Natural killer cell treated with Interleukin-12 subunit alpha and Interleukin-12 subunit beta and Interleukin-15 and Interleukin-18, amount 100 ng/mL, for 72 hours (primary cell): ENCODE measurements around the gene CD40LG. TPM values are rescaled to one million over a fixed set of nuclear protein-coding genes. Genes with fewer than 3 reads are reported as not detected.

Experiments
- ATAC-seq, 2 donors: fragments of 150-1000 bp; cut with Tn5 transposase in 1 of 2; sonication (Bioruptor Pico), chemical (Tn5 transposase) in 1 of 2; 2 replicates each; pipeline ENCODE4 v1.10.0; 2021
- DNase-seq: peaks from one replicate; pipeline ENCODE4 v3.0.0; 2022; ENCODE audit warnings: low spot score
- H3K27ac Mint-ChIP-seq, 2 donors: 1 replicate in 1 of 2; 2 replicates in 1 of 2; pipeline ENCODE4 v1.8.0; 2022; ENCODE audit warnings: mixed read lengths in 2 of 2, mild to moderate bottlenecking in 1 of 2, moderate library complexity in 1 of 2
- H3K27me3 Mint-ChIP-seq, 2 donors: 1 replicate in 1 of 2; 2 replicates in 1 of 2; pipeline ENCODE4 v1.8.0; 2022; ENCODE audit warnings: mixed read lengths in 2 of 2
- H3K36me3 Mint-ChIP-seq: one replicate; pipeline ENCODE4 v1.8.0; 2022; ENCODE audit warnings: mixed read lengths
- H3K4me1 Mint-ChIP-seq, 2 donors: 1 replicate in 1 of 2; 2 replicates in 1 of 2; pipeline ENCODE4 v1.8.0; 2022; ENCODE audit warnings: low read depth in 2 of 2, mixed read lengths in 2 of 2, mild to moderate bottlenecking in 1 of 2
- H3K4me3 Mint-ChIP-seq: one replicate; pipeline ENCODE4 v1.8.0; 2022; ENCODE audit warnings: mixed read lengths
- H3K9me3 Mint-ChIP-seq: 2 replicates; pipeline ENCODE4 v1.8.0; 2022; ENCODE audit warnings: mixed read lengths
- total RNA-seq, 2 donors: library from RNA; stranded (reverse); gene quantifications; one replicate each; pipeline ENCODE4 v1.2.3, GENCODE V29; 2022

Gene CD40LG
- total RNA-seq, 2 donors from 2014 or later, result 9.0 to 10.1 TPM

DNA sequence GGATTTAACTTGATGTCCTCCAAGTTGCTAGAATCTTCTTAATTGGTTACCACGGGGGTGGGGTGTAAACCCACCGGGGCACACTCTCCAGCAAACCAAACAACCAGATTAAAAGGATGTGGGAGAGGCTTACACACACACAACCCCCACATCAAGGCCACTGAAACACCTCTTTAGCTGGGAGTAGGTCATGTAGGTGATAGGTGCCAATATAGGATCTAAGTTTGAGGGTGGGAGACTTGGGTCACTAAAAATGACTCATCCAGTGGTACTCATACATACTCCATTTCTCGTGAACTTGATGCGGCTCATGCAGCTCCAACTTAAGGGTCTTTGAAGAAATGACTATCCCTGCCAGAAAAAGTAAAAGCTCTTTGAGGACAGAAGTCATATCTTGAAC lies 20.5 kb upstream of the CD40LG start:
- H3K9me3 Mint-ChIP-seq, result peaks cover 3% of the 10 kb centered on the region
- H3K4me3 Mint-ChIP-seq, result peak overlapping the region; percentile 85
- H3K27me3 Mint-ChIP-seq, result peaks cover 0 to 11% of the 10 kb centered on the region in 2 donors
- ATAC-seq (peak; percentile 79 to 82), DNase-seq (no peak)
- H3K36me3 Mint-ChIP-seq, result peaks cover 7% of the 10 kb centered on the region
- H3K4me1 Mint-ChIP-seq, result peaks cover 53 to 69% of the 10 kb centered on the region in 2 donors
- peak overlapping the region; percentile 84 to 98 for H3K27ac Mint-ChIP-seq

DNA sequence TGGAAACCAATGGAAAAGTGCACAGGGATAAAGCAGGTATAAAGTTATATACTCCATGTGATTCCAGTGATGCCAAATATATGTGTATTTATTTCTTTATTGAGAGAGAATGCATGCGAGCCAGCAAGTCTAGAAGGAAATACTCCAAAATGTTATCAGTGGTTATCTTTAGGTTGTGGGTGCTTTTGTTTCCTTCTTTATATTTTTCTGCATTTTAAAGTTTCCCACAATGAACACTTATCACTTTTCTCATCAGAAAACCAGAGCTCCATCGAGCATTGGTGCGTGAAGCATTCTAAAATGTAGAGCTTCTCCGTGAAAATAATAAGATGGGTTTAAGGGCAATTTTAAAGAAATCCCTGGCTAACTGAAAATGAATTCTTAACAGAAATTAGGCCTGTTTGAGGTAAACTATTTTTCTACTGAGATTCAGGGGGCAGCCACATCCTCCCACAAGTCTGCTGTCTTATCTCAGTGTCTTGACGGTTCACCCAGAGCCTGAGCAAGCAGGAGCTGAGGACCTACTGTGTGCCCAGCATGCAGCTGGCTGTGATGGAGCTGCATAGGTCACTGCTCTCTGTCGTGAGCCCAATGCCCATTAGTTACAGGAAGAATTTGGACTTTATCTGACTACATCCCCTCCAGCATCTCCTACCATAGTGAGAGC lies 18.7 kb upstream of the CD40LG start:
- Mint-ChIP-seq H3K27ac (peak overlapping the region; percentile 84 to 98), H3K27me3 (peaks cover 0 to 10% of the 10 kb centered on the region in 2 donors), H3K4me1 (peaks cover 51 to 66% of the 10 kb centered on the region in 2 donors), H3K36me3 (peaks cover 6% of the 10 kb centered on the region), H3K9me3 (peaks cover 3% of the 10 kb centered on the region), H3K4me3 (peak overlapping the region; percentile 52)
- DNase-seq (no peak), ATAC-seq (no peak)

DNA sequence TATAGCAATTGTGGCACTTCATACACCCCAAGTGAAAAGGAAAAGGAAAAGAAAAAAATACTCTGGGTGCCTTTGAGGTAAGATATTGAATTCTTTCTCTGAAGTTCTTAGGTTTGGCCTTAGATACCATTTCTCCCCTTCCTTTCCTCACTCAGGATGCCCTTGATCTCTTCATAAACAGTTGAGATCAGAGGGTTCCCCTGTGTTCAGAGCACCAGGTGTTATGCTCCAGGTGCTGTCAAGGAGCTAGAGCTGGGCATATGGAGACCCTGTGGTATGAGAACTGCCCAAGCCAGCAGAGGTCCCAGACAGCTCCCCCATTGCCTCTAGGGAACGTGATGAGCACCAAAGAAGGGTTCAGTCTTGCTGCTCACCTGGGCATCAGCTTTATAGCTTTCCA lies 17.1 kb upstream of the CD40LG start:
- Mint-ChIP-seq H3K27ac (peak overlapping the region in 1 of 2 donors; percentile 36), H3K27me3 (peaks cover 0 to 4% of the 10 kb centered on the region in 2 donors), H3K4me1 (peaks cover 54 to 71% of the 10 kb centered on the region in 2 donors), H3K4me3 (no peak overlapping the region), H3K9me3 (no peaks in the 10 kb centered on the region), H3K36me3 (no peaks in the 10 kb centered on the region)
- DNase-seq (no peak), ATAC-seq (no peak)

DNA sequence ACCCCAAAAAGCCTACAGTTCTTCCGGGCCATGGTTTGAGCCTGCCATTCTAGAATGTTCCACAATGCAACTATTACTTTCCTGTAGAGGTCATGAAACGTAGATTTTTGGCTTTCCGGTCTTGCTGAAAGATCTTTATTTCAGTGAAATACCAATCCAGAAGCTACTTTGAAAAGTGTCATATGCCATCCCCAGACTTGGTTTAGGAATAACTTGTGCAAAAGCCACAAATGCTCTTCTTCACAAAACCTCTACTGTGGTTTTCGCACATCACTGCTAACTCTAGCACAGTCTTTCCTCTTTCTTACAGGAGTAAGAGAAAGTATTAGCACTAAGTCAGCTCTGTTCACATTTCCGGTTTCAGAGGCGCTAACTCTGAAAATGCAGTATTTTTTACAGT lies 12.7 kb upstream of the CD40LG start:
- Mint-ChIP-seq H3K27me3 (peaks cover 0 to 10% of the 10 kb centered on the region in 2 donors), H3K4me3 (peak overlapping the region; percentile 81), H3K9me3 (no peaks in the 10 kb centered on the region), H3K4me1 (peaks cover 49 to 69% of the 10 kb centered on the region in 2 donors), H3K27ac (peak overlapping the region; percentile 82 to 93), H3K36me3 (peaks cover 6% of the 10 kb centered on the region)
- peak; percentile 84 to 85 for ATAC-seq
- peak; percentile 73 for DNase-seq

DNA sequence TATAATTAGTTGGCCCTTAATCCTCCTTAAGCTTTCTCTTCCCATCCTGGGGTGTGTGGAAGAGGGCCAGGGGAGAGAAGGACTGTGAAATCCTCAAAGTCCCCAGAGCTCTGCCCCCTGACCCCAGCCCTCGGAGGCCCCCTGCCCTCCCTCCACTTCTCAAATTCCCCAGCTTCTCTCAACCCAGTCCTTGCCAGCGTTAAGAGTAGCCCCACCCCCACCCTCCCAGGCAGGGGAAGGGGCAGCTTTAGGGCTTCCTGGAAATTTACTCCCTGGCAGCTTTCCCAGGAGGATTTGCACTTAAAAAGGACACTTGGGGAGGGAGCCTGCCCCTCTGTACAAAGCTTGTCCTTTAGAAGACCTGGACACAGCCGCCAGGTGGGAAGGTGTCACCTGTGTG lies 11.8 kb upstream of the CD40LG start:
- Mint-ChIP-seq H3K4me3 (peak overlapping the region; percentile 81), H3K4me1 (peaks cover 52 to 66% of the 10 kb centered on the region in 2 donors)

DNA sequence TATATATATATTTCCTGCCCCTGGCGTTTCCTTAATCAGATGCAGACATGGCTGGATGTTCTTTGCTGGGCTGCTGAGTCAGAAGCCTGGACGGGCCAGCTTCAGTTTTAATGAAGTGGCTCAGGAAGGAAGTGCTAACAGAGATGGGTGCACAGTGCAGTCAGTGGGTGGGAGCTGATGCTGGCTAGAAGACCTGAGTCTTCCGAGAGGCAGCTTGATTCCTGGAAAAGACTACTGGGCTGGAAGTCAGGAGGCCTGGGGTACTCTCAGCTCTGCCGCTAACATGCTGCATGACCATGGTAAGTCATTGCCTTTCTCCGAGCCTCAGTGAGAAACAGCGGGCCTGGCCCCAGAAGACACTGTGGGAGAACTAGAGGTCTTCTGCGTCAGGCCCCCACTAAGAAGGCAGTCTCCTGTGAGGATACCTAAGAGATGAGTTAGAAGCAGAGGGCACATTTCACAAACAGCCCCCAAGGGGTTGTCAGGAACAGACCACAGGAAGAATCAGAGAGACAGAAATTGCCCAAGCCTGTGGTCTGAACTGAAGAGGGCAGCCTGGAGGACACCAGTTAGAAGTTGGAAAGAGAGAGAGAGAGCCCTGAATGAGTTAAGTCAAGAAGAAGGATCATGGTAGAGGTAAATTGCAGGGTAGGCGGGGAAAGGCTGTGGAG lies 8.3 kb upstream of the CD40LG start:
- Mint-ChIP-seq H3K27ac (peak overlapping the region; percentile 88 to 94), H3K36me3 (peaks cover 6% of the 10 kb centered on the region), H3K27me3 (peaks cover 0 to 8% of the 10 kb centered on the region in 2 donors), H3K9me3 (no peaks in the 10 kb centered on the region), H3K4me1 (peaks cover 55 to 70% of the 10 kb centered on the region in 2 donors), H3K4me3 (peak overlapping the region; percentile 89)
- peak; percentile 63 for DNase-seq
- ATAC-seq, result peak; percentile 62 to 68

More for the DNA sequence above, 11.8 kb upstream of the CD40LG start:
- DNase-seq (no peak), ATAC-seq (no peak)
- Mint-ChIP-seq H3K9me3 (no peaks in the 10 kb centered on the region), H3K36me3 (peaks cover 6% of the 10 kb centered on the region), H3K27me3 (peaks cover 0 to 10% of the 10 kb centered on the region in 2 donors), H3K27ac (peak overlapping the region; percentile 88 to 93)

DNA sequence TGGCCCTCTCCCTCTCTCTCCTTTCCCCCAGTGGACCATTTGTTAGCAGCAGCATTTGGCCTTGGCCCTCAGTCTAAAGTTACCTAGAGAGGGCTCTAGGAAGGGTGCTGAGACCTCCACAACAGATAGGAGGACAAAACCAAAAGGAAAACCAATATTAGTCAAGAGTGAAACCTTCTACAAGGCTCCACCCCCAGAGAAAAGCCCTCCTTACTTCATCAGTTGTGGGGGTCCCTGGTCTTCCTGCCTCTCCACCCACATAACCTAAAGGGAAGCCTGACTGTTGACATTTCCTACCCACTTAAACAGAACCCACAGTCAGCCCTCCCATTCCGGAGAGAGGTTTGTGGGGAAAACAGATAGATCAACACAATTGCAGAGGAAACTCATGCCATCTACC lies 4.7 kb upstream of the CD40LG start:
- DNase-seq (no peak), ATAC-seq (peak; percentile 31 to 69)
- no peaks in the 10 kb centered on the region for H3K9me3 Mint-ChIP-seq
- H3K27me3 Mint-ChIP-seq, result peaks cover 0 to 15% of the 10 kb centered on the region in 2 donors
- peak overlapping the region; percentile 66 for H3K4me3 Mint-ChIP-seq
- H3K27ac Mint-ChIP-seq, result peak overlapping the region; percentile 79 to 85
- peaks cover 15% of the 10 kb centered on the region for H3K36me3 Mint-ChIP-seq
- H3K4me1 Mint-ChIP-seq, result peaks cover 46 to 55% of the 10 kb centered on the region in 2 donors

DNA sequence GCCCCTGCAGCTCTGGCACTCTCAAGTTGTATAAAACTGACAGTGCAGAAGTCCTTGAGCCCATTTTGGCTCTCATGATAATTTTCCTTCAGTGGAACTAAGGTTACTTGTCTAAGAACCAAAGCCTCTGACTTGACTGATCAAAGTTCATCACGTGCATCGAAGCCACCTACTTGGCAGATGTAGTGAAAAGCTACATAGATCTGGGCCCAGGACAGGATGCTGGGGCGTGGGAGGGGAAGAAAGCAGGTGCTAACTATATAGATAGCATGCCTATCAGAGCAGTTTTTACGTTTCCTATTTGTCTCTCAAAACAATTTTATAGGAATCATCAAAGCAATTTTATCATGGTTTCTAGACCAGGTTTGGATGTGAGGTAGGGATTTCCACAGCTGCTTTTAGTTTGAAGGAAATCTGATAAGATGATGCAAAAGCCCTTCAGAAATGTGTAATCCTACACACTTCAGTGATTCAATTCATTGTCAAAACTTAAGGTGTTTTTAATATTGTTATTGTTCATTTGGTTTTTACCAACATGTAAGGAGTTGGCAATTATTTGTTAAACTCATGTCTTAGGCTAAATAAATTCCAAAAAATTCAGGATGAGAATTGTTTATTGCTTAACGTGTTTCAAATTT lies 1.2 kb upstream of the CD40LG start:
- ATAC-seq (no peak), DNase-seq (no peak)
- H3K9me3 Mint-ChIP-seq, result no peaks in the 10 kb centered on the region
- peaks cover 24 to 37% of the 10 kb centered on the region in 2 donors for H3K4me1 Mint-ChIP-seq
- peaks cover 0 to 13% of the 10 kb centered on the region in 2 donors for H3K27me3 Mint-ChIP-seq
- H3K4me3 Mint-ChIP-seq, result no peak overlapping the region
- peaks cover 13% of the 10 kb centered on the region for H3K36me3 Mint-ChIP-seq
- peak overlapping the region in 1 of 2 donors; percentile 65 for H3K27ac Mint-ChIP-seq

DNA sequence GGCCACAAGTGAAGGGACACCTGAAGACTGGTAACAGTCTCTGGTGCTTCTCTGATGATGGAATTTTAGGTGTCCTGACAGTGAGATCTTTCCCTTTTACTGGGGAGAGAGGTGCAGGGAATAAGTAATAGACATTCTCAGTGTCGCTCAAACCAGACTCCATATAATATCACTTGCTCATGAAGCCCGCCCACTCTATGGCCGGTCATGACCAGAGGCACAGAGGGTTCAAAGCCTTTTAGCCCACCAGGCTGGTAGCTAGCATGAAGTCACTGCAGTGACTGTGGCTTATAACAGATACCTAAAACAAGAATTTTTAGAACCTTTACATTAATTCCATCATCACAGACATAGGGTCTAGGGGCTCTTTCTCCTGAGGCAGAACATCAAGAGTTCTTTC lies 2.9 kb downstream of the CD40LG start:
- Mint-ChIP-seq H3K4me3 (no peak overlapping the region), H3K27me3 (peaks cover 0 to 11% of the 10 kb centered on the region in 2 donors), H3K4me1 (peaks cover 5 to 11% of the 10 kb centered on the region in 2 donors), H3K9me3 (no peaks in the 10 kb centered on the region), H3K36me3 (peaks cover 6% of the 10 kb centered on the region), H3K27ac (no peak overlapping the region)
- ATAC-seq (no peak), DNase-seq (no peak)

DNA sequence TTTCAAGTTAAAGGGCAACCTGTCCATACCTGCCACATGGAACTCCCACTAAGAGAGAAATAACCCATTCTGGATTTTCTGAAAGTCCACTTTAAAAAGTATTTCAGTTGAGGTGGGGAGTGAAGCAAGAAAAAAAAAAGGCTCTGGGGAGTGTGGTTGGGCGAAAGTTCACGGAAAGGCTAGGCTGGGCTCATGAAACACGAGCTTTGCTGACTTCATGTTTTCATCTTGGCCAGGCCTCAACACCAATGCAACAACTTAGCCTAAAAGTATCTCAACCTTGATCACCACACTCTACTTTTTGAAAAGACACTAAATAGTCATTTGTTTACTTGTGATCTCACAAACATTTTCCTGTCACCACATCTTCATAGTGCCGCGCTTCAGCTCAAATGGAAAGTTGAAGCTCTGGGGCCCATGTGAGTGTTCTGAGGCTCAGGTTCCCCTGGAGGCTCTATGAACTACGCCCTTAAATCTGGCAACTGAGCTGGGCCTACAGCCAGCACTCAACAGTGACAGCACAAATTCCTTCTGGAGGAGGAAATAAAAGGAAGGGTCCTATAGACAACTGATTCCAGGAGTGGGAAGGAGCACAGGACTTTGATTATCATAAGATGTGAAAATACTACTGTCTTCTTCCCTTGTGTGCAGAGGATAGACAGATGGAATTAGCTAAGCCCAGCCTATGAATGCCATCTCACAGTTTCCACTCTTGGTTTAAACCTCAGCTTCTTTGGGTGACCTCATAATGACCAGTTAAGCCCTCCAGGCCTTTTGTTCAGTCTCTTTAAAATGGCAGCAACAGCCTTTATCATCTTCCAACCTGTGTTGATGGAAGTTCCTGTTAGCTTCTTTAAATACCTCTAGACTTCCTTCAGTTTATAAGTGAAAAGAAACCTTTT lies 5.1 kb downstream of the CD40LG start:
- Mint-ChIP-seq H3K4me1 (peaks cover 2 to 3% of the 10 kb centered on the region in 2 donors), H3K9me3 (no peaks in the 10 kb centered on the region), H3K27ac (peak overlapping the region; percentile 24 to 43), H3K36me3 (peaks cover 8% of the 10 kb centered on the region), H3K27me3 (peaks cover 0 to 7% of the 10 kb centered on the region in 2 donors), H3K4me3 (no peak overlapping the region)
- ATAC-seq (no peak), DNase-seq (no peak)

DNA sequence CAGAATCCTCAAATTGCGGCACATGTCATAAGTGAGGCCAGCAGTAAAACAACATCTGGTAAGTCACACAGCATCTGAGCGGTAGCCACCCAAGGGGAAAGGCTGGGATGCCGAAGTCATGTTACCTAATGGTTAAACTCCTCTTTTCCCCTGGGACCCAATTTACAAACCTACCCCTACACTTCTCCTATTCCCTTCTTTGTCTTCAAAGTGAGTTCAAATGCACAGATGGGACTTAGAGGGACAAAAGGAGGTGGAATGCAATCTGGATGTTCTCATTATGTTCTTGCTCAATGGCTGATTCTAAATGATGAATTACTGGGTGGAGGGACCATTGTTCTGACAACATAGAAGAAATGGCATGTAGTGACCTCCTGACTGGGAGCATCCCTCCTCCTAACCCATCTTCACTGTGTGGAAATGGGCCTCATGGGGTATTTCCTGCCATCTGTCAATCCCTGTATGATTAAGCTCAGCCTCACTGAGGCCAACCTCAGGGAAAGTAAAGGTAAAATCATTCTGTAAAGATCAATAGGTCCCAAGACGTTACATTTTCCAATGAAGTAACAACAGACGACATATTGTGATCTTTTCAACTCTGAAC lies 8.5 kb downstream of the CD40LG start:
- Mint-ChIP-seq H3K36me3 (peaks cover 11% of the 10 kb centered on the region), H3K27ac (no peak overlapping the region), H3K4me3 (no peak overlapping the region), H3K4me1 (peaks cover 11 to 12% of the 10 kb centered on the region in 2 donors), H3K9me3 (no peaks in the 10 kb centered on the region), H3K27me3 (peaks cover 0 to 6% of the 10 kb centered on the region in 2 donors)
- DNase-seq, result no peak
- ATAC-seq, result no peak

DNA sequence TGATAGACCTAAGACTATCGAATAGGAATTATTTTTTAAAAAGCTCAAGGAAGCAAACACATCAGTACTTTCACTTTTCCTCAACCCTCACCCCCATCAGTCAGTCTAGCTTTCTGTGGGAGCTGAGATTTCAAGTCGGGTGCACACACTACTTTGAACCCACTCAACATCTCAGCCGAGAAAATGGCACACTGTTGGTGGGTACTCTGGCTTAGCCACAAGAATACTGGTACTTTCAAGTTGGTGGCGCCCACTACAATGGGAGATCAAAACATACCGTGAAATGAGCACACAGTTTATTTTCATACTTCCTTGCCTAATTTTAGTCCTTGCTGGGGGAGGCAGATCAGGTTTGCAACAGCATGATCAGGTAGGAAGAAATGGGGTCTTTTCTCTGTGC lies 10.2 kb downstream of the CD40LG start:
- H3K36me3 Mint-ChIP-seq, result peaks cover 12% of the 10 kb centered on the region
- no peak overlapping the region for H3K4me3 Mint-ChIP-seq
- H3K9me3 Mint-ChIP-seq, result no peaks in the 10 kb centered on the region
- peak overlapping the region in 1 of 2 donors; percentile 14 for H3K27ac Mint-ChIP-seq
- H3K4me1 Mint-ChIP-seq, result peaks cover 13 to 16% of the 10 kb centered on the region in 2 donors
- no peak for ATAC-seq
- peaks cover 0 to 6% of the 10 kb centered on the region in 2 donors for H3K27me3 Mint-ChIP-seq
- DNase-seq, result no peak

DNA sequence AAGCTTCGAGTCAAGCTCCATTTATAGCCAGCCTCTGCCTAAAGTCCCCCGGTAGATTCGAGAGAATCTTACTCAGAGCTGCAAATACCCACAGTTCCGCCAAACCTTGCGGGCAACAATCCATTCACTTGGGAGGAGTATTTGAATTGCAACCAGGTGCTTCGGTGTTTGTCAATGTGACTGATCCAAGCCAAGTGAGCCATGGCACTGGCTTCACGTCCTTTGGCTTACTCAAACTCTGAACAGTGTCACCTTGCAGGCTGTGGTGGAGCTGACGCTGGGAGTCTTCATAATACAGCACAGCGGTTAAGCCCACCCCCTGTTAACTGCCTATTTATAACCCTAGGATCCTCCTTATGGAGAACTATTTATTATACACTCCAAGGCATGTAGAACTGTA lies 11.2 kb downstream of the CD40LG start:
- H3K4me3 Mint-ChIP-seq, result no peak overlapping the region

More for the DNA sequence above, 11.2 kb downstream of the CD40LG start:
- ATAC-seq (no peak), DNase-seq (no peak)
- Mint-ChIP-seq H3K9me3 (no peaks in the 10 kb centered on the region), H3K4me1 (peaks cover 20 to 22% of the 10 kb centered on the region in 2 donors), H3K27me3 (peaks cover 0 to 6% of the 10 kb centered on the region in 2 donors), H3K27ac (no peak overlapping the region), H3K36me3 (peaks cover 19% of the 10 kb centered on the region)
